Activated CD4-positive, alpha-beta T cell treated with anti-CD3 and anti-CD28 coated beads, Interleukin-2, amount 50 U/mL, for 1 hour (primary cell): Measurements from ENCODE around the gene PIWIL4.
"Not testable (repeated sequence)": the region's sequence is repeated elsewhere in the genome, so short reads cannot be mapped to it uniquely, and the experiment has no call there.

ENCODE experiments used
- DNase-seq: peaks from one replicate; pipeline ENCODE4 v3.0.0-alpha.2; 2020

Gene PIWIL4

DNA sequence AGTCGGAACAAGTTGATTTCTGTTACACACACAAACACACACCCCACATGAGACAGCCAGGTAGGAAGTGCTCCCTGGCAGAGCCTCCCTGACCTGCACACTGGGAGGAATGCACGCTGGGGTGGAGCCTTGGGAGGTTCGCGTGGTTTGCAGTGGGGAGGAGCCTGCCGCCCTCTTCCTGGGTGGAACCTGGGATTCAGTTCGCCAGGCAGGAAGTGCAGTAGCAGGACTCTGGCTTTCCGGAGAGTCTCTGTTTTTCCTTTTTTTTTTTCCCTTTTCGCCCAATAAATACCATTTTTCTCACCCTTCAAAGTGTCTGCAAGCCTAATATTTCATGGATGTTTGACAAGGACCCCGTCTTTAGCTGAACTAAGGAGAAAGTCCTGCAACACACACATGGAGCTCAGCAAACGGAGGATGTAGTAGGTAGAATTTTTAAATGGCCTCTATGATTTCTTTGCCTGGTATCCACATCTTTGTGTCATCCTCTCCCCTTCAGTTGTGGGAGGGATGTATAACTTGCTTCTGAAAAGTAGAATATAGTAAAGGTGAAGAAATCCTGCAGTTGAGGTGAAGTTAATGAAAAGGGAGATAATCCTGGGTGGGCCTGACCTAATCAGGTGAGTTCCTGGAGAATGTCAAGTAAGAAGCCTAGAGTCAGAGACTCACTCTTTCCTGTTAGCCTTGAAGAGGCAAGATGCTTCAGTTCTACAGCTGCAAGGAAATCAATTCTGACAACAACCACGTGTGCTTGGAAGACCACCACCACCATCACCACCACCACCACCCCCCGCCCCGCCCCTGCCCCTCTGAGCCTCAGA is 72.9 kb downstream of the PIWIL4 start:
- no peak for DNase-seq

DNA sequence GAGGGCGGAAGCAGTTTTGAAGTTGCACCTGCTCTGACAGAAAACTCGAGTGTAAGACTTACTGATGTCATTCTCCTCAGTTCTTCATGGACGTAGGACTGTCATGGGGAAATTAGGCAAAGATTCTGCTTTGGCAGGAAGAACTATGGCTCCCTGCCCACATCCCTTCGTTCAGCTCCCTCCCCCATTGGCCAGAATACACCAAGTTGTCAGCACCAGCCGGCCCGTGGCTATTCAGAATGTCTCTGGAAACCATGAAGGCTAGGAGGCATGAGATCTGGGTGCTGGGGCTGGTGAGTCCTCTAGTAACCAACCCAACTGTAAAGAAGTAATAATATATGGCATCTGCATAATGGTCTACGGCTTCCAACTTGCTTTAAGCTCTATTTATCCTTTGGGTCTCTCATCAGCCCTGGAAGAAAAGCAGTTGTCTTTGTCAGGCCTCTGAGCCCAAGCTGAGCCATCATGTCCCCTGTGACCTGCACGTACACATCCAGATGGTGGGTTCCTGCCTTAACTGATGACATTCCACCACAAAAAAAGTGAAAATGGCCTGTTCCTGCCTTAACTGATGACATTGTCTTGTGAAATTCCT is 74.1 kb downstream of the PIWIL4 start:
- DNase-seq, result no peak

DNA sequence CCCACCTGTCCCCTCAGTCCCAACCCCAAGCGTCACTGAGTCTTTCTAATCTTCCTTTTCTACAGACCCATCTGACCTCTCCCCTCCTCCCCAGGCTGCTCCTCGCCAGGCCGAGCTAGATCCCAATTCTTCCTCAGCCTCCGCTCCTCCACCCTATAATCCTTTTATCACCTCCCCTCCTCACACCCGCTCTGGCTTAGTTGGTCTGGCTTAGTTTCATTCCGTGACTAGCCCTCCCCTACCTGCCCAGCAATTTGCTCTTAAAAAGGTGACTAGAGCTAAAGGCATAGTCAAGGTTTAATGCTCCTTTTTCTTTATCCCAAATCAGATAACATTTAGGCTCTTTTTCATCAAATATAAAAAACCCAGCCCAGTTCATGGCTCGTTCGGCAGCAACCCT is 76.0 kb downstream of the PIWIL4 start:
- not testable (repeated sequence) for DNase-seq

DNA sequence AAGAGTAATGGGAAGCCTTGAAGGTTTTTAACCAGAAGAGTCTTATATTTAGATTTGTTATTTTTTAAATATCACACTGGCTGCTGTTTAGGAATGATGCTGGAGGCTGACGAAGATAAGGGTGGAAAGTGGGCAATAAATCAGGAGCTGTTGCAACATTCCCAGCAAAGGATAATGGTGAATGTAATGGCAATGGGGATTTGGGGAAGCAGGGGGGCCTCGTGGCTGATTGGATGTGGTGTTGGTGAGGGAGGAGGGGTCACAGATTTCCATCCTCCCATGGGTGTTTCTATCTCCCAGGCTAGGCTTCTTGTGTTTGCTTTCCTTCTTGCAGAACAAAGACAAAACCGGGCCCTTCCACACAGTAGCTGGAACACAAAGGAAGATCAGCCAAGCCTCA is 80.8 kb downstream of the PIWIL4 start:
- no peak for DNase-seq

DNA sequence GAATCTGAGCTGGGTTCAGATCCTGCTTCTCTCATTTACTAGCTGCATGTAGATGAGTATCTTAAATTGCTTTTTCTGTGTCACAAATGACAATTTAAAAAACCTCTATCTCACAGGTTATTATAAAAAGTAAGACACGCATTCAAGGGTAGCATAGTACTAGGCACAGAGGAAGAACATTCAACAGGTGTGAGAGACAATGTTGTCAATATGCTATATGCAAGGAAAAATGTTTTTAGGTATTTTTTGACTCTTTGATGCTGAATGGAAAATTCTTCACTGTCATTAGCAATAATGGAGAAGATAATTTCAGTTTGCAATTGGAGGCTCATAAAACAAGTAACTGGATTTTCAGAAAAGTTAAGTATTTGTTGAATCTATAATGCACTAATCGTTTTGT is 81.6 kb downstream of the PIWIL4 start:
- DNase-seq, result no peak

DNA sequence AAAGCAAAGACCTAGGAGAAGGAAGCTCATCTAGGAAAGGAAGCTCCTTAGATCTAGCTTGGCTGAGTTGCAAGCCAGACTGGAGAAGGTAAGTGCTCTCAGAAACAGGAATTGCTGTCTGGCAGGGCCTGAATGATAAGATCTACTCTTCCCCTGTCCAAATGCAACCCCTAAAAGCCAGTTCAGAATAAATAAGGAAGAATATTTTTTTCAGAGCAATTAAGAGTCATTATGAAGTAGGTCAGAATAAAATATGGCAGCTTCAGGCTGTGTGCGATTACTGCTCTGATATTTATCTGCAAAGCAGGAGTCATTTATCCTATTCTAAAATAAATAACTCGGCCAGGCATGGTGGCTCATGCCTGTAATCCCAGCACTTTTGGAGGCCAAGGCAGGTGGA is 82.1 kb downstream of the PIWIL4 start:
- DNase-seq, result no peak

DNA sequence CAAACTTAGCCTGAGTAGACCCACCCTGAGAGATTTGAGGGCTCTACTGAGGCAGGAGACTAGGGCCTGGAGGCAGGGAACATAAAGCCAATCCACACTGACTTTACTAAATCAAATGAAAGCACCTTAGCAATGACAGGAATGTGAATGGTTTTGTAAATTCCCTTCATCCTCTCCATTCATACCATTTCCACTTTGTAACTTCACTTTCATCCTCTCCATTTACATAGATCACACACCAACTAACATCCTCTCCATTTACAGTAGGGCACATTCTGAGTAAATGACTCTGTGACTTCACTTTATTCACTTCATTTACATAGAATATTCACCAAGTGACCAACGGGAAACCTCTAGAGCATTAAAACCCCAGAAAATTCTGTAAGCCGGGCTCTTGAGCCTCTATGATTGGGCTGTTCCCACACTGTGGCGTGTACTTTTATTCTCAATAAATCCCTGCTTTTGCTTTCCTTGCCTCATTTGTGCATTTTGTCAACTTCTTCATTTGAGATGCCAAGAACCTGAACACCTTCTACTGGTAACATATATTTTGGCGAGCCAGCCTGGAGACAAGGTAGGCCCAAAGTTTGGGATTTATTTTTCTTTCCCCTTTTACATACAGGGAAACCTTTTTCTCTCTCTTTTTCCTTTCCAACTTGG is 82.9 kb downstream of the PIWIL4 start:
- no peak for DNase-seq

DNA sequence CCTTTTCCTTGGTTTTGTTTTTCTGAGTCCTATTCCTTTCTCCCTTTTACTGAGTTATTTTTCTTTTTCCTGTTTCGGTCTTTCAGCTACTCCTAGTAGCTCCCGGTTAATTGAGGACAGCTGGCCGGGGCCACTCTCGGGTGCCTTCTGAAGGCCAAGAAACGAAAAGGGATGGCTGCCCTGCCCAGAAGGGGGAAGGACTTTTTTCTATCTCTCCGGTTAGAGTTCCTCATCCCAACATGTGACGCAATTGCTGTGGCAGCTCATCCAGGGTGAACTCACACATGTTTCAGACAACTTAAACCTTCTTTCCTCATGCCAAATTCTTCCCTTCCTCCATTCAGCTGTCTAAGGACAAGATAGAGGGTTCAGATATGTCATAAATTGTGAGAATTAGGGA is 83.6 kb downstream of the PIWIL4 start:
- no peak for DNase-seq

DNA sequence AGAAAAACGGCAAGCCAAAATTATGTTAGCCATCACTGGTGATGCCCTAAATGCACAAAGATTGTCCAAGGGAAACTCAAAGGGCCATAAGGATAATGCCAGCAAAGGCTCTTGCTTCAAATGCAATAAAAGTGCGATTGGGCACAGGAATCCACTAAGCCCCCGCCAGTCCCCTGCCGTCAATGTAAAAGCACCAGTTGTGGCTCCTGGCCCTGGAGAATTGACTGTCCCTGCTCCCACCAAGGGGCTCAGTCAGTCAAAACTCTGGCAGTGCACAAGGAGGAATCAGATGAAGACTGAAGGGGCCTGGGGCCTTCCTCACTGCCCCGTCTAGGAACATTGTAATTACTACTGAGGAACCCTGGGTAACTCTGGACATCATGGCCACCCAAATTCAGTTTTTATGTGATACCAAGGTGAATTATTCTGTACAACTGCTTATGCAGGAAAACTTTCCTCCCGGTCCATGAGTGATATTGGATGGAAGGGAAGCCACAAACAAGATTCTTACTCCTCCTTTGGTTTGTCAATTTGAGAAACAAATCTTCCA is 85.6 kb downstream of the PIWIL4 start:
- DNase-seq, result no peak

DNA sequence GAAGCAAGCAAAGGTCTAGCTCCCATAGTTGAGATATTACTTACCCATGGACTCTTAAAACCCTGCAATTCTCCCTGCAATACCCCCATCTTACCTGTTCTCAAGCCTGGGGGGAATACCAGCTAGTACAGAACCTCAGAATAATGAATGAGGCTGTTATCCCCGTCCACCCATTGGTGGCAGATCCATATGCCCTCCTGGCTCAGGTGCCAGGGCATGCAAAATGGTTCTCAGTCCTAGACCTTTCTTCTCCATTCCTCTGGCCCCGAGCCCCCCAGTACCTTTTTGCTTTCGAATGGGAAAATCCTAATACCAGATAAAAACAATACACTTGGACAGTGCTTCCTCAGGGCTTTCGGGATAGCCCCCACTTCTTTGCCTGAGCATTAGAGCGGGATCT is 86.4 kb downstream of the PIWIL4 start:
- DNase-seq, result no peak

DNA sequence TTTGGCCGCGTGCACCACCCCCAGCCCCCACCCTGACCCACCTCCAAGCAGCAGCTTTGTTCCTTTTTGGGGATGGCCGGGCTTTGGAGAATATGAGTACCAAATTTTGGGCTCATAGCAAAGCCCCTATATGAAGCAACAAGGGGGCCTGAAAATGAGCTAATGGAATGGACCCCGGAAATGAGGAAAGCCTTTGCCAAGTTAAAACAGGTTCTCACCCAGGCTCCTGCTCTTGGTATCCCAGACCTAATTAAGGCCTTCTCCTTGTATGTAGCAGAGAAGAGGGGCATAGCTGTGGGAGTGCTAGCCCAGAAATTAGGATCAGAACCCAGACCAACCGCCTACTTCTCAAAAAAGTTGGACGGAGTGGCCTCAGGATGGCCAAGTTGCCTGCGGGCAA is 87.0 kb downstream of the PIWIL4 start:
- DNase-seq, result no peak

DNA sequence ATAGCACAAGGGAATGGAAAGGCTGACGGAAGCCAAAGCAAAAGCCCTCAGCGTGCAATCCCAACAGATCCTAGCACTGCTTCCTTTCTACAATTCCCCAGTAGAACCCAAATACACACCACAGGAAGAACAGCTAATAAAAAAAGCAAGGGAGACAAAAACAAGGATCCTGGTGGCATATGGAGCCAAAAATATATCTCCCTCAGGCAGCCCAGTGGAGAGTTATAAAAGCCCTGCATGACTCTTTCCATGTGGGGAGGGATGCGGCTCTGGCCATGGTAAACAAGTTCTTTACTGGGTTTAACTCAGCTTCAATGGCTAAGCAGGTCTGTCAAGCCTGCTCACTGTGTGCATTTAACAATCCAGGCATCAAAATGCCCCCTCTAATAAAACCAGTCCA is 88.1 kb downstream of the PIWIL4 start:
- DNase-seq, result no peak

DNA sequence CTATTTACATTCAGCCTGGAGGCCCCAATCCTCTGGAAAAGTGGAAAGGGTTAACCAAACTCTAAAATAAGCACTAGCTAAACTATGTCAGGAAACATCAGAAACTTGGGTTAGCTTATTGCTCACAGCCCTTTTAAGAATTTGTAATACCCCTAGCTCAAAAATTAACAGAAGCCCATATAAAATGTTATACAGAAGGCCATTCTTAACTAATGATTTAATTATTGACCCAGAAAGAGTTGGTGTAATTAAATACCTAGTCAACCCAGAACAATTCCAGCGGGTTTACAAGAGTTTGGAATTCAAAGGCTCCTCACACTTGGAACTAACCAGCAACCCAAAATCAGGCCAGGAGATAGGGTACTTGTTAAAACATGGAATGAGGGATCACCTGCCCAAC is 88.8 kb downstream of the PIWIL4 start:
- no peak for DNase-seq

DNA sequence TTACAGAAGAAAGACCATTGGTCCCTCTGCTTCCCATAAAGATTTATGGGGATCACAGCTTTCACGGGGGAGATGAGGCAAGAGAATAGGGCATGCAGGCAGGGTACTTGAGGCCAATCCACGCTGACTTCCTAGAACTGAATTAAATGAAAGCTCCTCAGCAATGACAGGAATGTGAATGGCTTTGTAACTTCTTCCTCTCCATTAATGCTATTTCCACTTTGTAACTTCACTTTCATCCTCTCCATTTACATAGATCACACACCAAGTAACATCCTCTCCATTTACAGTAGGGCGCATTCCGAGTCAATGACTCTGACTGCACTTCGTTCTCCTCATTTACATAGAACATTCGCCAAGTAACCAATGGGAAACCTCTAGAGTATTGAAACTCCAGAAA is 89.8 kb downstream of the PIWIL4 start:
- no peak for DNase-seq

DNA sequence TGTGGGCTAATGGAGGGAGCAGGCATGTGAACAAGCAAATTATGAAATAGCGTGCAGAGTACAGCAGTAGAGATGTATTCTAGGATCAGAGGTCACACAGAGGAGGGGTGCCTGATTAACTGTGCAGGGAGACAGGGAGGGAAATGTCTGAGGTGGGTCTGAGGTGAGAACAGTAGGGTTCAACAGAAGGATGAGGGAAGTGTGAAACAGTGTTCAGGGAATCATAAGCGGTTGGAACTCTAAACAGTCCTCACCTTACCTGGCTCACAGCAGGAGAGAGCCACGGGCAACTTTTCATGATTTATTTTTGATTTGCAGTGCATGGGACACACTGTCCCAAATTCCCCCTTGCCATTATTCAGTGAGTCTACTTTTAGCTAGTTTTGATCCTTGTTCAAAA is 90.5 kb downstream of the PIWIL4 start:
- DNase-seq, result no peak

DNA sequence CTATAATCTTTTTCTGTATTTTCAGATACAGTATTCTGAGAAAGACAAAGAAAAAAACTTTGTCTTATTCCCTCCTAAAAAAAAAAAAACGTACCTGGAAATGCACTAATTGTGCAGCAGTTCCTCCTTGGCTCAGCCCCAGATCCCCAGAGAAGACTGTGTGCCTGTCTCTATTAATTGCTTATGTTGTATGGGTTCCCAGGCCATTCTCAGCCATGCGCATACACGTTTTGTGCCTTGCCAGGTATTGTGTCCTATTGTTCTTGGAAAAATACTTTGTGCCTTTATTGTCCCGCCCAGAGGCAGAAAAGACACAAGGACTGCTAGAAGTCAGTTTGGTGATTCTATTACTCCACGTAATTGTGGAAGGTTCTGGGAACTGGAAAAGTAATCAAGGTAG is 91.2 kb downstream of the PIWIL4 start:
- no peak for DNase-seq

DNA sequence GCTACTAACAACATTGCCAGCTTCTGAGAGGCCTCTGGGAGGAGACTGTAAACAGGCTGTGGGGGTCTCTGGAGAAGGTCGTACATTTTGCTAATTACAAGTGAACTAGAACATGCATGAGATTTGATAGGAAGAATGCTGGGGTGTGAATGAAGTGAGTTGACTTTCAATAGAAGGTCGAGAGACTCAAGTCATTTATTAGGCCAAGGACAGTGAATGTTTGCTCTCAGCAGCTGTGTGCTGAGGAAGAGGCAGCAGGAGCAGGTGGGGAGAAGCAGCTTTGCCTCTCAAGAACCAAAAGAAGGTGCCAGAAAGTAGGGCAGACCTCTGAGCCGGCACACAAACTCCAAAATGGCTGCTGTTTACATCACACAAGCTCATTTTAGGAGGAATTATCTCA is 91.7 kb downstream of the PIWIL4 start:
- no peak for DNase-seq

DNA sequence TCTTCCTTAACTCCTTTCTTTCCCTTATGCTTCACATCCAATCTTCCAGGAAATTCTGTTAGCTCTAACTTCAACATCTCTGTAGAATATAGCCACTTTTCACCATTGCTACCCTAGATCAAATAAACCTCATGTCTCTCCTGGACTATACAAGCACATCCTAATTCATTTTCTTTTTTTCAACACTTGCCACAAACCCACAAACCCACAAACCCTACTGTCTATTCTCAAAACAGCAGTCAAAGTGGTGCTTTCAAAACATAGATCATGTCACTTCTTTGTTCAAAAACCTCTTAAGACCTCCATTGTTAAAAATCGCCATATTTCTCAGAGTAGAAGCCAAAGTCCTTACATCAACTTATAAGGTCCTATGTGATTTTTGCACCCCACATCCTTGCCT is 94.3 kb downstream of the PIWIL4 start:
- no peak for DNase-seq

DNA sequence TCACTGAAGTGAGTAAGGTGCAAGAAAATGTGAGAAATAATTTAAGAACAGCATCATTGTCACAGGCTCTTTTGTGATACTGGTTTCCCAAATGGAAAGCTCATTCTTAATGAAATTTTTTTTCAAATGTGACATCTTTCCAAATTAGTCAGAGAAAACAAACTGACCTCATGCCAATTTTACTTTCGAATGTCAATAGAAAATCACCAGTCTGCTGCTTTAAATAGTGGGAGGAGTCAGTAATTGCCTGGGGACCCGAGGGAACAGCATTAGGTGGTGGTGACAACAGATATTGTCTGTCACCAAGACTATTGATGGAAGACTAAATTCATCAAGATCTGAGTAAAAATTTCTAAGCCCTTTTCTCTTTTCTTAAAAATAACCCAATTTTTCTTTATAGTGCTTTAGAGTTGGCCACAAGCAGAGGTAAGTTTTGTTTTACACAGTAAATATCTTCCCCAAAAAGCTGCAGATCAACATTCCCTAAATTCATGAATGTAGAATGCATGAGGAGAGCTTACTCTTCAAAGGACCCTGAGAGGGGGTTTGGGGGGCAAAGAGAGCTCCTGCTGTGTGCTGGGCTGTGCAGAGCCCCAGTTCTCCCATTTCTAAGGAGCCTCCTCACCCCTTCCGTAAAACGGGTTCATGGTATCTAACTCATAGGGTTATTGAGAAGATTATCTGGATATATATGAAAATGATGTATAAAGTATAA is 95.1 kb downstream of the PIWIL4 start:
- DNase-seq, result no peak

DNA sequence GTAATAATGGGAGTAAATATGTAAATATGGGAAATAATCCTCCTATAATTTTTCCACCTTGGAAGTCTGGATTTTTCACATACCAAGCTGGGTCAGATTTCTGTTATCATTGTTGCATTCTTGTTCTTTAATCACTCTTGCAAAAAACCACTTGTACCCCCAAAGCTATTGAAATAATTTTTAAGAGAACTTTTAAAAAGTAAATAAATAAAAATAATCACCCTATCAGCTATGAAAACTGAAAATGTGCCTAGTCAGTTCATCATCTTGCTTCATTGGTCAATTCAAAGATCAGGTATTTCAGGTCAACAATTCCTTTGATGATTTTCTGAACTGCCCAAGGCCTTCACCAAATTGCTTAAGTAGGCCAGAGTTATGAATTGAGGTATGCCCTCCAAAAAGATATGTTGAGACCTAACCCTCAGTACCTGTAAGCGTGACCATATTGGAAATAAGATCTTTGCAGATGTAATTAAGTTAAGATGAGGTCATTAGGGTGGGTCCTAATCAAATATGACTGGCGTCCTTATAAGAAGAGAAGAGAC is 95.8 kb downstream of the PIWIL4 start:
- no peak for DNase-seq

DNA sequence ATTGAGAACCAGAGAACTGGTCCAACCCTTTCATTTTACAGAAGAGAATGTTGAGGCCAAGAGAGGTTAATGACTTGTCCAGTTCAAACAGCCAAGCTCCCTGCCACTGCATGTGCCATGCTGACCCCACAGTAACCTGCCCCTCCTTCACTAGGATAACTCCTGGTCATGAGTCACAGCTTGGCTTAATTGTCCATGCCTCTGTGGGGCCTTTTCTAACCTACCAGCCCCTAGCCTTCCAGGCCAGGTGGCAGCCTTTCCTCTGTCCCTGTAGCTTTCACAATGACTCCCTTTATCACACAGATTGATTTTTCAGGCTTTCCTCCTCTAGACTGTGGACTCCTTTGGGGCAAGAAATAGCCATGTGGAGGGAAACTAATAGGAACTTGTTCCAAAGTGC is 97.2 kb downstream of the PIWIL4 start:
- no peak for DNase-seq

DNA sequence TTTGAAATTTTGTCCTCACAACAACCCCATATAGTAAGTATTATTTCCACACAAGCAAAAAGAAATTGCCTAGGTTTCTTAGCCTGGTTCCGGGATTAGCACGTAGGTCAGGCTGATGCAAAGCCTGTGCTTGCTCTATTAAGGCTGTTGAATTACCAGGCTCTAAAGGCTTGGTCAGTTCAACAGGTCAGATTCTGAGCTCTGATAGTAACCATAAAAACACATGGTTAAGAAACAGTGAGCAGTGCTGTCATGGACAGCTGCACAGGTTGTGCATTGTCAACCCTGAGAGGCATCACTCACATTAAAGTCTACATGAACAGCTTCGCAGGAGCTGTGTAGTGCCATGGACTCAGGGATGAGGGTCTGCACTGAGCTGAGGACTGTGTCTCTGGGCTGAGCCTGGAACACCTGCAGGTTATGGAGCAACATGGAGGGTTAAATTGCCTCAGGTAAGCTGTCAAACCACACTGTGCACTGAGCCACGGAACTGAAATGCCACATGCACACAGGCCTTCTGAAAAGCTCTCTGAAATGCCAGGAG is 98.0 kb downstream of the PIWIL4 start:
- DNase-seq, result no peak
